Measurements from ENCODE around the gene AKAP1.
A peak's percentile ranks its signal among the peaks of the same experiment; 100 is the strongest.

AKAP1 gene

GRCh38 chr17:57106107-57106835 is 21.2 kb downstream of the AKAP1 start:
- no peak for DNase-seq

- no peak for DNase-seq
Observed at GRCh38 chr17:57106836-57107497, 21.9 kb downstream of the AKAP1 start.

GRCh38 chr17:57107498-57108101 is 22.6 kb downstream of the AKAP1 start:
- no peak for DNase-seq

GRCh38 chr17:57108671-57109392 is 23.8 kb downstream of the AKAP1 start:
- DNase-seq = no peak

- peak in 2 of 56 donors; percentile 9 to 24 for DNase-seq
Observed at GRCh38 chr17:57109393-57110151, 24.5 kb downstream of the AKAP1 start.

- no peak for DNase-seq
Observed at GRCh38 chr17:57110152-57110542, 25.1 kb downstream of the AKAP1 start.

- peak in 1 of 56 donors; percentile 32 for DNase-seq
Observed at GRCh38 chr17:57110579-57111325, 25.7 kb downstream of the AKAP1 start.

- DNase-seq = no peak
Observed at GRCh38 chr17:57111386-57111785, 26.3 kb downstream of the AKAP1 start.

GRCh38 chr17:57113011-57113410 is 28.0 kb downstream of the AKAP1 start:
- no peak for DNase-seq

GRCh38 chr17:57113656-57114055 is 28.6 kb downstream of the AKAP1 start:
- DNase-seq = no peak

- peak in 13 of 56 donors; percentile 3 to 59 (median 23) for DNase-seq
Observed at GRCh38 chr17:57114085-57114673, 29.1 kb downstream of the AKAP1 start.

GRCh38 chr17:57115377-57115776 is 30.3 kb downstream of the AKAP1 start:
- DNase-seq = no peak

- DNase-seq = no peak
Observed at GRCh38 chr17:57115916-57116315, 30.9 kb downstream of the AKAP1 start.

GRCh38 chr17:57117798-57118197 is 32.8 kb downstream of the AKAP1 start:
- DNase-seq = no peak

GRCh38 chr17:57120814-57121213 is 35.8 kb downstream of the AKAP1 start:
- DNase-seq = no peak

- DNase-seq = peak in 15 of 56 donors; percentile 4 to 48 (median 20)
Observed at GRCh38 chr17:57121308-57122042, 36.4 kb downstream of the AKAP1 start.

GRCh38 chr17:57124053-57124452 is 39.0 kb downstream of the AKAP1 start:
- DNase-seq = no peak

- no peak for DNase-seq
Observed at GRCh38 chr17:57125406-57125805, 40.4 kb downstream of the AKAP1 start.

- no peak for DNase-seq
Observed at GRCh38 chr17:57125866-57126265, 40.8 kb downstream of the AKAP1 start.

Data from amygdala (tissue), 56 donors.